Dermis microvascular lymphatic vessel endothelial cell (primary cell): Measurements from ENCODE around the gene CD34. TPM values are rescaled to one million over a fixed set of nuclear protein-coding genes. Genes with fewer than 3 reads are reported as not detected.

Experiments
- DNase-seq, 2 donors: peaks; one replicate each; pipeline versions ENCODE4 v3.0.0 to v3.0.0-alpha.2; 2010; ENCODE audit warnings: low read depth in 2 of 2
- total RNA-seq: library from RNA; depleted of rRNA; stranded (reverse); fragments of >200 nt; gene quantifications from 2 replicates; pipeline ENCODE4 v1.2.1, GENCODE V29; 2014

CD34 gene
- total RNA-seq, 1 donor from 2014 or later, result 19.8 TPM

DNA sequence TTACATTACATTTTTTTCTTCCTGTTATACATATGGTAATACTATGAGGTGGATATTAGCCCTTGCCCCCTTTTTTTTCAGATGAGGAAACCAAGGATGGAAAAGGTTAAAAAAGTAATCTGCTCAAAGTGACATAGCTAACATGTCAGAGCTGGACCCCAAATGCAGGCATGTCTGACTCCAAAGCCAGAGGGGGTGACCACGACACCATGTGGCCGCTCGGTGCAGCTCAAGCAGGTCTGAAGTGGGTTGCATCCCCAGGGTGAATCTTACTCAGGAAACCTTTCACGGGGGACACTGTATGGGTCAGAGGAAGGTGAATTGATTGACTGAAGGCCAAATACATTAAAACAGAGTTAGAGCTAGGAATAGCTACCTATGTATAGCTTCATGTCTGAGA is 34.8 kb downstream of the CD34 start:
- DNase-seq, result peak in 1 of 2 donors; percentile 25

DNA sequence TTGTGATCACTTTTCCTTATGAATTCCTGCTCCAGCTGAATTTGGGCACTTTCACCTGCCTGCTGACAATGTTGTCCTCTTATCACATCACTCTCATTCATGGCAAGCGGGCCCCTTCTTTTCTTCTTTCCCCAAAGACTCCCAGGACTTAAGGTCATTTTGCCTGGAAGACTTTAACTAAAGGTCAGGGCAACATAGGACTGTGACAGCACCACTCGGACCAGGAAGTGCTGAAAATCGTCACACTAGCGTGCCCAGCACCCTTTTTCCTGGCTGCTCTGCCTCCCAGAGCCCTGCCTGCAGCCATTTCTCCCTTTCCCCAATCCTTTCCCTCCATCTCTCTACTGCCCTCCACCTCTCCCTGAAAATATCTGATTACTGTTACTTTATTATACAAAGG is 35.4 kb downstream of the CD34 start:
- DNase-seq, result no peak

DNA sequence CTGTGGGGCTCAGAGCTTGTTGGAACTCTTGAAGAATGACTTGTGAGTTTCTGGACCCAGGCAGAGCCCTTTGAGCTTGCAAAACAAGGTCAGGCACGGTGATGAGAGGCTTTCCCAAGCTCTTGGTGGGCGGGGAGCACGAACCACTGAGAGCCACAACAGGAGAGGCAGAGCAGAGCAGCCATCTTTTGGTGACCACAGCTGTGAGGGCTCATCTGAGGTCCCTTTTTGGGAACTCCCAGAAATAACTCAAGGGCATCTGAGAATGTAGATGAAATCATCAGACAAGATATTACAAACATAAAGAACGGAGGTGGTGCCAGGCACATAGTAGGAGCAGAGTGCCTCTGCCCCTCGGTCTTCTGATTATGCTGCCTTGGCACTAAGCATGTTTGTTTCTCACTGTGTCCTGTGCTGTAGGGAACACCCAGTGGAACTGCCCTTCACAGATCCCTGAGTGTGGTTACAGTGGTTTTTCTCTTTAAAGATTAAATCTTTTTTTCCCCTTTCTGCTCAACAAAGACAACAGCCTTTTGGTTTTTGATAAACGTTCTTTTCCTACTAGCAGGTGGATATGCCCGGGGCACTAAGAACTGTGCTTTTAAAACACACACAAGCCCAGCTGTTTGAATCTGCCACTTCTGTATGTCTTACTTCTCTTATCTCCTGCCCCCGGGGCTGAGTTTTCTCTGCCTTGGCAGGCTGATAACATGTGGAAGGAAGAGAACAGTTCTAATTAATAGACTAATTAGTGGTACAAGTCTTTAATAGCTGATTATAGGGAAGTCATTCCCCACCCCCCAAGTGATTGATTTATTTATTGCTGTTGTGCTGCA is 37.7 kb downstream of the CD34 start:
- DNase-seq, result no peak

DNA sequence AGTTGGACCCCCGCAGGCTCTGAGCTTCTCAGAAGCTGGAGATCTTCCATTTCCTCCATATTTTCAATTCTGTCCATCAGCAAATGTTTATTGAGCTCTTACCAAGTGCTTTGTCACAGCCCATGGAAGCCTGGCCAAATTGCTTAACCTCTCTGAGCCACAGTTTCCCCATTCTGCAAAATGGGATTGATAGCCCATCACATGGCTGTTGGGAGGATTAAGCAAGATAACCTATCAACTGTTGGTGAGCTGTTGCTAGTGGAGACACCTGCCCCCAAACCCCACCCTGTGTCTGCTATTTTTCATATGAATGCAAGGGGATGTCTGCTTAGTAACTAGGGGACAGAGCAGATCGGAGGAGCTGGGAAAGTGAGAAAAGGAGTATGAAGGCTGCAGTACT is 38.3 kb downstream of the CD34 start:
- no peak for DNase-seq

DNA sequence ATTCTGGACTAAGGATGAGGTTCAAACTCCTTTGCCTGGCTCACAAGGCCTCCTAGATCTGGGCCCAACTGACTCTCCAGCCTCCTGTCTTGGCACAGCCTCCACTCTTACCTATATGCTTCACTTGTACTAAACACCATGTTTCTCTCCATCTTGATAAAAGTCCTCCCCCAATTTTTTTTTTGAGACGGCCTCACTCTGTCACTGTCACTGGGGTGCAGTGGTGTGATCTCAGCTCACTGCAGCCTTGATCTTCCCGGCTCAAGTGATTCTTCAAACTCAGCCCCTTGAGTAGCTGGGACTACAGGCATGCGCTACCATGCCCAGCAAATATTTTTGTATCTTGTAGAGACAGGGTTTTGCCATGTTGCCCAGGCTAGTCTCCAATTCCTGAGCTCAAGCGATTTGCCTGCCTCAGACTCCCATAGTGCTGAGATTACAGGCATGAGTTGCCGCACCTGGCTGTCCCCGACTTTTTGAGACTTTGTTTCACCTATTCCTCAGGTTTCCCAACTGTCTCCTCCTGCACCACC is 39.7 kb downstream of the CD34 start:
- no peak for DNase-seq

DNA sequence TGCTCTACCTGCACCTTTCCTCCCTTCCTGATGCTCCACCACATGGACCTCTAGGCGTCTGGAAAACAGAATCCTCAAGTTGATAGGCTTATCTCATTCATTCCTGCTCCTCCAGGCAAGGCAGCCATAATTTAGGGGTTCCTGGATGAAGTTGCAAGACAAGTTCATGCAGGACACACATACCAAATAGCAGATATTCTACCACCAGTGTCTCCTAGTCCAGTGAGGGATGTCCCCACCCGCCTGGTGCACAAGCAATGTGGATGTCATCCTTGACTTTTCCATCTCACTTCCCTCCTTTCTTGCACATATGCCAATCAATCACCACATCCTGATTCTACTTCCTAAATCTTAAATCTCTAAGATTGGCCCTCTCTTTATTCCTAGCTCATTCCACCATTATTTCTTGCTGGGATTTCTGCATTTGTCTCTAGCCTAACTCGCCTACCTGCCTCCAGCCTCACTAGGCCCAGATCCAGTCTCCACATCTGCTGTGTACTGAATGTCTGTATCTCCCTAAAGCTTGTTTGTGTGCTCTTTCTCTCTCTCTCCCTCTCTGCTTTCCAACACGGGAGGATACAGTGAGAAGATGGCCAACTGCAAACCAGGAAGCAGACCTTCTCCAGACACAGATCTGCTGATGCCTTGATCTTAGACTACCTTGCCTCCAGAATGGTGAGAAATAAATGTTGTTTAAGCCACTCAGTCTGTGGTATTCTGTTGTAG is 40.5 kb downstream of the CD34 start:
- DNase-seq, result no peak

DNA sequence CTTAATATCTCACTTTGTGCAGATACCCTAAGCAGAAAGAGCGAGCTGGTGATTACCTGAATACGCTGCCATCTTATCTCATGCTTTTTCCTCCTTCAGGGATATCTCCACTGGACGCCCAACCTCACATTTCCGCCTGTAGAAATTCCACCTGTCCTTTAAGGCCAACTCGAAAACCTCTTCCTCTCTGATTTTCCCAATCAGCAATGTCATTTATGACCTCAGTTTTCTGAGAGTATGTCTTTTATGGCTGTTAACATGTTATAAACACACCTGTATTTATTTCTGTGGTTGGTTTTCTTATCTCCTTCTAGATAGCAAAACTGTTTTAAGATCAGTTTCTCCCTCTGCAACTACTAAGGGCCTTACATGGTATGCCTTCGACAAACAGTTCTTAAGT is 41.1 kb downstream of the CD34 start:
- no peak for DNase-seq

DNA sequence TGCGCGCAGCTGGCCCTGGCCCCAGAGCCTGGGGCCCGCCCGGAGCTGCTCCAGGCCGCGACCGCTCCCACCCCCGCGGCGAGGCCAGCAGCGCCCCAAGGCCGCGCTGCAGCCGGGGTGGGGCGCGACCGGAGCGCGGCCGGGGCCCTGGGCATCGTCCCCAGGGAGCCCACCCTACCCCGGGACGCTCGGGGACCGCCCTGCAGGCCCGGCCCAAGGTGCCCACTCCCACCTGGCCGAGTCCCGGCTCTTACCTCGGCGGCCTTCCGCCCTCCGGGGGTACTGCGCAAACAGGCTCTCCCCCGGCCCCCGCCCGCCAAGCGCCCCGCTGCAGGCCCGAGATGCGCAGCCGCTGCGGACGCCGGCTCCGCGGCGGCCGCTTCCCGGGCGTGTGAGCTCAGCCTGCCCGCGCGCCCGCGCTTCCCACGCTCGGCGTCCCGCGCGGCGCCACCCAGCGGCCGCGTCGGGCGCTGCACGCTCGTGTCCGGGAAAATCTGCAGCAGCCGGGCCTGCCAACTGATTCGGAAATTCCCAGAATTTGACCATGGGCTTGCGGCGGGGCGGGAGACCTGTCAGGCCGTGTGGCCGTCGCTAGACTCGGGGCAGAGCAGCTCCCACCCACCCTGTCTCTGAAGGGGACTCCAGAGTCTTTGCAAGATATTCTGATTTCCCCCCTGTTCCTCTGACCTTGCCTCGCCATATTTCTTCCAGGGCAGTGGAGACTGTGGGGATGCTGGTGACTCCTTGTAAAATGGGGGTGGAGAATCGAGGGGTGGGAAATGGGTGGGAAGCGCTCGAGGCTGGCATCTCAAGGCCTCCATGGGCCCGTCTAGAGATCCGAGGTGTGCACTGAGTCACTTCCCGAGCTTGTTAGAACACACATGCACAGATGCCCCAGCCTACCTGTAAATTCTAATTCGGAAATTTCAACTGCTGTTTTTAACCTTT is 41.9 kb downstream of the CD34 start:
- DNase-seq, result peak in 1 of 2 donors; percentile 78

DNA sequence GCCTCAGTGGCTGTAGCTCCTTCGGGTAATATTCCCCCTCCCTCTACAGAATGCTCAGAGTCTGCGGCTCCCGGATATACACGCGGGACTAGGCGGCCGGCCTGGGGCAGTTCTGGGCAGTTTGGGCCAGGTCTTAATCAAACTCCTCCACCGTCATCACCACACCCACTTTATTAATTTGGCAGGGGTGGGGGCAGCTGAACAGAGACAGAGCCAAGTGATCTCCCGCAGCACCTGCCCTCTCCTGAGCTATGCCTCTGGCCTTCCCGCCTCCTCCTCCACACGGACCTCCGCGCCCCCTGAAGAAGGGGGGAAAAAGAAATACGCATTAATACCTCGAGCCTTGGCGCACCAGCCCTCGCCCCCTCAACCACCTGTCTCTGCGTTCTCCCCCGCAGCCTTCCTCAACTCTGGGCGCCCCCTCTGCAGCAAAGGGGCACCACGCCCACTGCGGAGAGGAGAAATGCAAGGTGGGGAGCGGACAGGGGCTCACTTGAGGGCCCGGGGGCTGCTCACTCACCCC is 42.6 kb downstream of the CD34 start:
- DNase-seq, result peak in 1 of 2 donors; percentile 37

DNA sequence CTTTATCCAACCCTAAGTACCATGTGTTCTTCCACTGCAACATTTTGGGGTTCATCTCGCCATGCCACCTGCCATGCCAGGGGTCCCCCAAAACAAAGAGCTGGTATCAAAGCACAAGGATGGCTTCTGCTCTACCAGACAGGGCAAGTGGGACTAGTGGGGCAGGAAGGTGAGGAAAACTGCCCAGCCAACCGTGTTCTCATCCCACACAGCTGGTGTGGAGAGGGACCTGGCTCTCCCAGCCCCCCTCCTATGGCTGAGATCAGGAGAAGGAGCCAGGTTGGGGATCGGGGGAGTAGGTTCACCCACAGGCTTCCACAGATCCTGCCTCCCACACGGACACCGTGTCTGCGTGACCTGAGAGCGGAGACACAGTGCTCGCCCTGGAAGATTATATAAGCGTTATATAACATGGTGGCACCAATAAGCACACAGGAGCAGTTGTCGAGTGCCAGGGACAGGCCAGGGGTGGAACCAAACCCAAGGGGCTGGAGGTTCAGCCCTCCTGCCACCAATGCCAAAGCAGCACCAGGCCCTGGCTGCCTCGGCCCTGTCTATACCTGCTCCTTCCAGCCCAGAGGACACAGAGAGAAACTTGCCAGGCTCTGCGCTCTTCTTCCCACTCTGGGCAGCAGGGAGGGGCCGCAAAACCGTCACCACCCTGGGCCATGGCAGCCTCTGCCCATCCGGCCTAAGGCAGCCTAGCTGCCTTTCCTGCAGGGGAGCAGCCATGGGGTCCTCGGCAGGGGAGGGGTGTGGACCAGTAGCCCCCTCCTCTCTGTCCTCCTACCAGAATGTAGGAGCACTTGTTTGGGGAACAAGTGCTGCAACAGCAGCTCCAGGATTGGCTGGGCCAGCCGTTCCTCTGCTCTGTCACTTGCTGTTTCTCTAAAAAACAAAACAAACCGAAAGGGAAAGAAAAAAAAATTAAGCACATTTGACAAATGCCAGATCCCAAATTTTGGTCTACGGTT is 43.5 kb downstream of the CD34 start:
- DNase-seq, result no peak

DNA sequence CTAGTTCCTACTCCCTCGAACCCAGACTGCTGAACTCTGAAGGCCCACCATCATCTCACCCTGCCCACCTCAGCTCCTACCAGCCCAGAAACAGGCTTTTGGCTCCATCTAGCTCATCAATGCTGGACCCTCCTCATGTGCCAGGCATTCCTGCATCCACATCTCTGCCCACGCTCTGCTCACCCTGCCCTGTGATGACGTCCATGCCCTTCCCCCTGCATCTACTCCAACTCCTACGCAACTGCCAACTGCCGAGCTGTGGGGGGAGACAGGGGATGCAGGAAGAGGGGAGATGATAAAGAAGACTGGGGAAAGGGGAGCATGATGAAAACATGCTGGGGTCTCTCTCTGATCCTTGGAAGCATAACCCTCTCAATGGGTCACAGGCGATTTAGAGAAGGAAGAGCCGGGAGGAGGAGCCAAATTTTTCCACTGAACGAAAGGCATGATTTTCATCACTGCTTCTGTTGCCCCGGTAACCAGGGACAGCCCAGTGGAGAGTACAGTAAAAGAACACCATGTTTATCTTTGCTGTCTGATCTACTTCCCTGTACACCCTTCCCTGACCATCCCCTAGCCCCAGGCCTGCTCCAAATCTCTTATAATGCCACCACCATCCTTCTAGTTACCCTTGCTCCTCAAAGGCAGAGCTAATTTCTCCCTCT is 44.3 kb downstream of the CD34 start:
- peak; percentile 65 to 81 for DNase-seq

DNA sequence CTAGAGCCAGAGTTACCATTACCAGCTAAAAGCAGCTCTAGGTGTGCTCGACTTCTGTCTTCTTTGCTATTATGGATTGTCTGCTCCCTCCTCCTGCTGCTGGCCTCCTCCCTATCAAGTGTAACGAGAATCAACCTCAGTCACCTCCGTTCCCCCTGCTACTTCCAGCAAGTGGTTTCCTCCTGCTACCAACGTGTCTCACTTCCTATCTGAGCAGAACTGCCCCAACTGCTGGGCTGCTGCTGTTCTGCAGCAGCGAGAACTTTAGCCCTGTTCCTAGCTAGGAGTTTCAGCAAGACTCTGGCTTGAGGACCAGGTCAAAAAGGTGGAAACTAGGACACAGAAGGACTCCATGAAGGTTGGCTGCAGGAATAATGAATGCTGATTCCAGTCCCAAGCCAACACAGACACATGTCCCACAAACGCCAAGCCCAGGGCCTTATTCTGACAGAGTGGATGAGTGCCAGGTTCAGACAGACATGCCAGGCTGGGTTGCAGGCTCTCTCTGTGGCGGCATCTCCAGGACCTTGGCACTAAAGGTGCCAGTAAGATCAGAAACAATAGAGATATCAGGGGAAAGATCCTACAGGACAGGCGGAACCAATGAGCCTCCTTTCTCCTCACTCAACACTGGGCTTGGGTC is 46.9 kb downstream of the CD34 start:
- DNase-seq, result peak in 1 of 2 donors; percentile 56

DNA sequence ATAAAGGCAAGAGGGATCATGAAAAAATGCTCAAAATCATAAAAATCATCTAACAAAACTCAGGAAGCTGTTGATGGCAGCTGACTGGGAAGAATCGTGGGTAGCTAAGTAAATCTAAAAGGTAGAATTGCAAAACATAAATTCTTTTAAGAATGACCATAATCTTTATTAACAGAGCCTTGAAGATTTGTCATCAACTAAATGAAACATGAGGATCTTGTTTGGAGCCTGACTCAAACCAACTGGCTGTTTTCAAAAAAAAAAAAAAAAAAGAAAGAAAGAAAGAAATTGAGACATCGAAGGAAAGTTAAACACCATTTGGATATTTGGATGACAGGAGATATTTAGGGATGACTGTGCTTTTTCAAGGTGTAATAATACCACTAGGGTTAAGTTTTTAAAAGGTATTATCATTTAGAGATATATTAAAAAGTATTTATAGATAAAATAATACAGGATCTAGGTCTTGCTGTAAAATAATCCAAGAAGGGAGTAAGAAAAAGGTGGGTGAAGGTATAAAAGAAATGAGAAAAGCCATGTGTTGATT is 48.6 kb downstream of the CD34 start:
- no peak for DNase-seq

DNA sequence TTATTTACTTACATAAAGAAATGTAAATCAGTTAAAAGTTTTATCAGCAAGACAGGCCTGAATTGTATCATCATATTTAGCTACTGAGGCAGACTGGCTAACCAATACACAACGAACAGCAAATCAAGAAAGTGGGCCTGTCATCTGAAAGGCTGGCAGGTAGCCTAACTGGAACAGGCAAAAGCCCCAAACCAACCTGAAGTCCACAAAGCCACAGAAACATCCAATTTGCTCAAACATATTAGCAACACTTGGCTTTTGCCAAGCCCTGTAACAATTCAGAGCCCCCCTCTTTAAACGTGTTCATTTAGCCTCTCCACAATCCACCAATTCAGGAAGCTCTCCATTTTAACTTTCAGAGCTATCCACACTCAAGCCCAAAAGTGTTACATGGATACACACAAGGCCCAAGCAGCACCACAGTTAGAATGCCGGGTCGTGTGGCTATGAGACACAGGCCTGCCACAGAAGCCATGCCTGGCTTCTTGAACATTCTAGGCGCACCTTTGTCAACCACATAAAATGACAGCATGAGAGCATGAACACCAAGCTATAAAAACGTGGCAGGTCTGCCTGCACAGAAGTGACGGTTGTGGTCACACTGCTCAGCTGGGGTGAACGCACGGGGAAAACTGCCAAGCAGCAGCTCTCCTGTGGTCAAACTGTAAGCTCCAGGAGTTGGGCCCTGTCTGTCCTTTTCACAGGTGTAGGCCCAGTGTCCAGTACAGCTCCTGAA is 49.3 kb downstream of the CD34 start:
- DNase-seq, result no peak

DNA sequence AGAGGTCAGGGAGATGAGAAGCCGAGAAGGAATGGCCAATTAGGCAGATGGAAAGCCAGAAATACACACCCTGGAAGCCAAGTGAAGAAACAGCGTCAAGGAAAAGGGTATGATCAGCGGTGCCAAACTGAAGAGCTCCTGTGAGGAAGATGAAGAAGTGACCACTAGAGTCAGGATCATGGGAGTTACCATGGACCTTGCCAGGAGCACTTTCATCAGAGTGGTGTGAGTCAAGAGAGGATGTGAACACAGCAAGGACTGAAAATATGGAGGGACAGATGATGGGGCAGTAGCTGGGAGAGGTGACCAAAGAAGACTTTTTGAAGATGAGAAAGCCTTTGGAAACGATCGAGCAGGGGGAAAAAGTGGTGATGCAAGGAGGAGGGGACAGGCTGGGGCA is 50.4 kb downstream of the CD34 start:
- no peak for DNase-seq

DNA sequence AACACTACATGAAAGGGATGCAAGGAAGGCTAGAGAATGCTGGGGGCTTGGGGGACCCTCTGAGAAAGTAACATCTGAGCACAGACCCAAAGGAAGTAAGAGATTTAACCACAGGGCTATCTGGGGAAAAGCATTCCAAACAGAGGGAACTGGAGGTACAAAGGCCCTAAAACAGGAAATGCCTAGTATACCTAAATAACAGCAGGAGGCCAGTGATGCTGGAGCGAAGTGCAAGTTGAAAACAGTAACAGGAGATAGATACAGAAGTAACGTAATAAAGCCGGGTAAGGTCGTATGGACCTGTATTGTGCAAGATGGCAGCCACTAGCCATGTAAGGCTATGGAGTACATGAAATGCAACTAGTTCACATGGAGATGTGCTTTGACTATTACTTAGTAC is 52.1 kb downstream of the CD34 start:
- DNase-seq, result peak; percentile 43 to 49

DNA sequence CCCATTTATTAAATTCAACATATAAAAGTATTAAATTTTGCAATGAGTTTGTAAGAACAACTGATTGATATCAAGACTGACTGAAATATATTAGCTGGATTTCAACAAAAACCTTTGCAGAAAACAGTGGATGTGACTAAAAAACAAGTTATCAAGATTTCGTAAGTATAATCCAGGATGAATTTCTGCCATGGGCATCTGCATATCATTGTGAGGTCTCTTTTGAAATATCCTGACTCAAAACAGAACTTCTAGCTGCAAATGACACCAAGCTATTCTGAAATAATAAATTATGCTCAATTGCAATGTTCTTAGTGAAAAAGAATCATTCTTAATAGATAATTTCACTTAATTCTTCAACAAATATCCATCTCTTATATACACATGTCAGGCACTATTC is 52.6 kb downstream of the CD34 start:
- no peak for DNase-seq

DNA sequence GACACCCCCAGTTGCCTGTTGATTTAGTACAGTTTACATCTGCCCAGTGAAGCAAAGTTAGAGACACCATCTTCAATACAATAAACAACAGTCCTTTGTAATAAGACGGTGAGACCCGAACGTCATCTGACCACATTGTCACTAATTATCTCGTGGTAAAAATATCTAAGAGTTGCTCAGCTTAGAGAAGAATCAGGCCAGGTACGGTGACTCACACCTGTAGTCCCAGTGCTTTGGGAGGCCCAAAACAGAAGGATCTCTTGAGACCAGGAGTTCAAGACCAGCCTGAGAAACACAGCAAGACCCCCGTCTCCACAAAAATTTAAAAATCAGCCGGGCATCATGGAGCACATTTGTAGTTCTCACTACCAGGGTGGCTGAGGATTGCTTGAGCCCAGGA is 53.5 kb downstream of the CD34 start:
- DNase-seq, result no peak
